GM12878 (cell line): ENCODE measurements around the gene ABCF1.

Source experiments
- MXI1 ChIP-seq: fragments of 150-350 bp; IDR thresholded peaks from 2 replicates; pipeline ENCODE4 v1.6.1; 2011; ENCODE audit warnings: low read depth, mild to moderate bottlenecking, inconsistent platforms, low read length, improper control_type of control experiment
- TF ChIP-seq, protein P1 (sequence below), 3 experiments: IDR thresholded peaks in 2 of 3; conservative IDR thresholded peaks in 1 of 3; 2 replicates each; pipeline ENCODE4 v1.5.1; 2011; ENCODE audit warnings: low read depth in 3 of 3, low read length in 3 of 3, mild to moderate bottlenecking in 3 of 3, control low read depth in 2 of 3, moderate library complexity in 2 of 3, inconsistent platforms in 1 of 3, mixed read lengths in 1 of 3; ENCODE audit not compliant: control insufficient read depth in 2 of 3, insufficient read depth in 1 of 3; ENCODE audit errors: extremely low read depth in 1 of 3
- TF ChIP-seq, protein P2 (sequence below): IDR thresholded peaks from 2 replicates; pipeline ENCODE4 v1.6.1; 2011; ENCODE audit warnings: low read depth, mild to moderate bottlenecking, low read length, moderate library complexity, borderline replicate concordance; ENCODE audit errors: extremely low read depth

DNA sequence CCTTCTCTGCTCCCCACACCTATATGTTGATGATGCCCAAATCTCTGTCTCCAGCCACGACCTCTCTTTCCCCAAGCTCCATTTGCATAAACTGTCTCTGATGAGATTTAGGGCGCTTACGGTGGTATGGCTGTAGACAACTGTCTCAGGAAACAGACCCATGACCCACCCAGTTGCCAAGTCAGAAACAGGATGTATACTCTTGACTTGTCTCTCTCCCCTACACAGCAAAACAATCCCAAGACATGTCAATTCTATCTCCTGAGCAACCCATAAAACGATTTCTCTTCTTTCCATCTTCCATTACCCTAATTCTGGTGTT is 28.9 kb upstream of the ABCF1 start:
- TF ChIP-seq MXI1 = no peak
- TF ChIP-seq, protein P1, sequence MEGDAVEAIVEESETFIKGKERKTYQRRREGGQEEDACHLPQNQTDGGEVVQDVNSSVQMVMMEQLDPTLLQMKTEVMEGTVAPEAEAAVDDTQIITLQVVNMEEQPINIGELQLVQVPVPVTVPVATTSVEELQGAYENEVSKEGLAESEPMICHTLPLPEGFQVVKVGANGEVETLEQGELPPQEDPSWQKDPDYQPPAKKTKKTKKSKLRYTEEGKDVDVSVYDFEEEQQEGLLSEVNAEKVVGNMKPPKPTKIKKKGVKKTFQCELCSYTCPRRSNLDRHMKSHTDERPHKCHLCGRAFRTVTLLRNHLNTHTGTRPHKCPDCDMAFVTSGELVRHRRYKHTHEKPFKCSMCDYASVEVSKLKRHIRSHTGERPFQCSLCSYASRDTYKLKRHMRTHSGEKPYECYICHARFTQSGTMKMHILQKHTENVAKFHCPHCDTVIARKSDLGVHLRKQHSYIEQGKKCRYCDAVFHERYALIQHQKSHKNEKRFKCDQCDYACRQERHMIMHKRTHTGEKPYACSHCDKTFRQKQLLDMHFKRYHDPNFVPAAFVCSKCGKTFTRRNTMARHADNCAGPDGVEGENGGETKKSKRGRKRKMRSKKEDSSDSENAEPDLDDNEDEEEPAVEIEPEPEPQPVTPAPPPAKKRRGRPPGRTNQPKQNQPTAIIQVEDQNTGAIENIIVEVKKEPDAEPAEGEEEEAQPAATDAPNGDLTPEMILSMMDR (IDR thresholded peaks at IDR 0.05 in 2 of 3, conservative IDR thresholded peaks at IDR 0.05 in 1 of 3; ENCODE audit: control insufficient read depth in 2 of 3, extremely low read depth in 1 of 3, insufficient read depth in 1 of 3, low read depth in 3 of 3, low read length in 3 of 3) = no peak
- TF ChIP-seq, protein P2, sequence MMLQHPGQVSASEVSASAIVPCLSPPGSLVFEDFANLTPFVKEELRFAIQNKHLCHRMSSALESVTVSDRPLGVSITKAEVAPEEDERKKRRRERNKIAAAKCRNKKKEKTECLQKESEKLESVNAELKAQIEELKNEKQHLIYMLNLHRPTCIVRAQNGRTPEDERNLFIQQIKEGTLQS = no peak
